Trophoblast cell (in vitro differentiated cells and primary cell): ENCODE data around the gene POLDIP3.

Experiments
- DNase-seq, 2 donors: peaks; one replicate each; pipeline ENCODE4 v3.0.0-alpha.2; 2016
- H2AFZ ChIP-seq: 2 replicates; pipeline ENCODE4 v1.6.1; 2013; ENCODE audit warnings: low read length, moderate library complexity, mild to moderate bottlenecking; ENCODE audit not compliant: insufficient read depth, poor library complexity
- H2AK5ac ChIP-seq: 2 replicates; pipeline ENCODE4 v1.6.1; 2013; ENCODE audit warnings: mild to moderate bottlenecking, low read length
- H2BK120ac ChIP-seq: 2 replicates; pipeline ENCODE4 v1.6.1; 2013; ENCODE audit warnings: low read length, mild to moderate bottlenecking, moderate library complexity; ENCODE audit not compliant: insufficient read depth, poor library complexity
- H2BK12ac ChIP-seq: 2 replicates; pipeline ENCODE4 v1.6.1; 2013; ENCODE audit warnings: mild to moderate bottlenecking, low read length, moderate library complexity
- H2BK5ac ChIP-seq: 2 replicates; pipeline ENCODE4 v1.6.1; 2013; ENCODE audit warnings: low read length, low read depth, moderate library complexity, mild to moderate bottlenecking; ENCODE audit not compliant: poor library complexity
- H3K14ac ChIP-seq: 2 replicates; pipeline ENCODE4 v1.6.1; 2013; ENCODE audit warnings: mild to moderate bottlenecking, low read length
- H3K18ac ChIP-seq: 2 replicates; pipeline ENCODE4 v1.6.1; 2013; ENCODE audit warnings: mild to moderate bottlenecking, low read length
- H3K23ac ChIP-seq: 2 replicates; pipeline ENCODE4 v1.6.1; 2013; ENCODE audit warnings: low read length
- H3K27ac ChIP-seq: 2 replicates; pipeline ENCODE4 v1.5.1; 2013; ENCODE audit warnings: low read depth, mild to moderate bottlenecking, inconsistent platforms, low read length, moderate library complexity
- H3K27me3 ChIP-seq: 2 replicates; pipeline ENCODE4 v1.6.1; 2013; ENCODE audit warnings: inconsistent platforms, mild to moderate bottlenecking, low read length, moderate library complexity; ENCODE audit not compliant: insufficient read depth
- H3K36me3 ChIP-seq, 2 experiments: 1 replicate in 1 of 2; 2 replicates in 1 of 2; pipeline ENCODE4 v1.6.1; 2013; ENCODE audit warnings: low read length in 2 of 2, mild to moderate bottlenecking in 2 of 2, moderate library complexity in 1 of 2; ENCODE audit not compliant: insufficient read depth in 2 of 2, control insufficient read depth in 1 of 2
- H3K4ac ChIP-seq: 2 replicates; pipeline ENCODE4 v1.6.1; 2013; ENCODE audit warnings: low read depth, mild to moderate bottlenecking, low read length, moderate library complexity
- H3K4me1 ChIP-seq, 2 experiments: 1 replicate in 1 of 2; 2 replicates in 1 of 2; pipeline ENCODE4 v1.6.1; 2013; ENCODE audit warnings: low read length in 2 of 2, mild to moderate bottlenecking in 2 of 2, moderate library complexity in 1 of 2; ENCODE audit not compliant: insufficient read depth in 2 of 2, control insufficient read depth in 1 of 2
- H3K4me2 ChIP-seq: 2 replicates; pipeline ENCODE4 v1.6.1; 2013; ENCODE audit warnings: inconsistent platforms, mild to moderate bottlenecking, low read length, moderate library complexity
- H3K4me3 ChIP-seq: 2 replicates; pipeline ENCODE4 v1.5.1; 2013; ENCODE audit warnings: mild to moderate bottlenecking, low read depth, low read length, inconsistent platforms
- H3K79me1 ChIP-seq: one replicate; pipeline ENCODE4 v1.6.1; 2013; ENCODE audit warnings: low read length
- H3K79me2 ChIP-seq: 2 replicates; pipeline ENCODE4 v1.6.1; 2013; ENCODE audit warnings: low read length, mild to moderate bottlenecking; ENCODE audit not compliant: control insufficient read depth, insufficient read depth, poor library complexity
- H3K9ac ChIP-seq: 2 replicates; pipeline ENCODE4 v1.6.1; 2013; ENCODE audit warnings: mild to moderate bottlenecking, low read length
- H3K9me3 ChIP-seq: 2 replicates; pipeline ENCODE4 v1.6.1; 2013; ENCODE audit warnings: low read depth, mild to moderate bottlenecking, control low read depth, inconsistent platforms, low read length; ENCODE audit not compliant: insufficient read depth
- H4K12ac ChIP-seq: 2 replicates; pipeline ENCODE4 v1.6.1; 2013; ENCODE audit warnings: low read depth, mild to moderate bottlenecking, low read length, moderate library complexity
- H4K8ac ChIP-seq: 2 replicates; pipeline ENCODE4 v1.6.1; 2013; ENCODE audit warnings: low read depth, mild to moderate bottlenecking, low read length, moderate library complexity
- H4K91ac ChIP-seq: one replicate; pipeline ENCODE4 v1.6.1; 2013; ENCODE audit warnings: low read depth, mild to moderate bottlenecking, low read length, moderate library complexity
- WGBS: extraction: QIAGEN DNeasy Blood & Tissue Kit; methylation state at CpG from one replicate; pipeline ENCODE4 v1.1.7; 2013; ENCODE audit warnings: missing lambda C conversion rate; ENCODE audit not compliant: insufficient read length, insufficient coverage; ENCODE audit errors: extremely low coverage; 5-methylcytosine and 5-hydroxymethylcytosine counted together

POLDIP3 gene

GRCh38 chr22:42586381-42586780 lies 28.3 kb downstream of the POLDIP3 start:
- Histone ChIP-seq H3K4ac (no peak overlapping the region), H3K79me2 (peaks cover 3% of the 10 kb centered on the region), H3K27me3 (no peaks in the 10 kb centered on the region), H4K8ac (no peak overlapping the region), H3K36me3 (peaks cover 47 to 51% of the 10 kb centered on the region in 2 experiments), H2BK120ac (no peak overlapping the region), H4K91ac (no peak overlapping the region), H3K4me2 (no peak overlapping the region), H2AFZ (no peak overlapping the region), H2AK5ac (no peak overlapping the region), H3K4me1 (peaks cover 0 to 3% of the 10 kb centered on the region in 2 experiments), H3K27ac (no peak overlapping the region), H2BK5ac (no peak overlapping the region), H3K18ac (no peak overlapping the region), H3K23ac (no peak overlapping the region), H2BK12ac (no peak overlapping the region), H3K79me1 (peaks cover 4% of the 10 kb centered on the region), H3K9ac (no peak overlapping the region), H3K14ac (no peak overlapping the region), H4K12ac (no peak overlapping the region), H3K4me3 (no peak overlapping the region), H3K9me3 (no peaks in the 10 kb centered on the region)
- no peak for DNase-seq
- WGBS: no CpG with 5 or more reads among the region's 4 CpGs

GRCh38 chr22:42585096-42585495 lies 29.6 kb downstream of the POLDIP3 start:
- Histone ChIP-seq H2BK5ac (no peak overlapping the region), H2AFZ (no peak overlapping the region), H4K91ac (no peak overlapping the region), H3K79me1 (peaks cover 4% of the 10 kb centered on the region), H3K4ac (no peak overlapping the region), H3K18ac (no peak overlapping the region), H2BK120ac (no peak overlapping the region), H3K9me3 (no peaks in the 10 kb centered on the region), H4K12ac (no peak overlapping the region), H3K4me2 (no peak overlapping the region), H3K79me2 (peaks cover 3% of the 10 kb centered on the region), H2BK12ac (no peak overlapping the region), H2AK5ac (no peak overlapping the region), H3K27ac (no peak overlapping the region), H3K36me3 (peaks cover 45 to 47% of the 10 kb centered on the region in 2 experiments), H4K8ac (no peak overlapping the region), H3K23ac (no peak overlapping the region), H3K4me3 (no peak overlapping the region), H3K4me1 (peaks cover 0 to 6% of the 10 kb centered on the region in 2 experiments), H3K14ac (no peak overlapping the region), H3K9ac (no peak overlapping the region), H3K27me3 (no peaks in the 10 kb centered on the region)
- no peak for DNase-seq
- no CpG with 5 or more reads among the region's 8 CpGs for WGBS

- no peak overlapping the region for H2BK120ac ChIP-seq
- no peak overlapping the region for H3K14ac ChIP-seq
- H4K8ac ChIP-seq: no peak overlapping the region
- H4K12ac ChIP-seq: no peak overlapping the region
- H3K27me3 ChIP-seq: no peaks in the 10 kb centered on the region
- H4K91ac ChIP-seq: no peak overlapping the region
- H2AK5ac ChIP-seq: no peak overlapping the region
- no peak overlapping the region for H2BK5ac ChIP-seq
- H3K36me3 ChIP-seq: peaks cover 44 to 50% of the 10 kb centered on the region in 2 experiments
- H2BK12ac ChIP-seq: no peak overlapping the region
- no peak overlapping the region for H3K18ac ChIP-seq
- H3K4me3 ChIP-seq: no peak overlapping the region
- H3K4me1 ChIP-seq: peaks cover 0 to 6% of the 10 kb centered on the region in 2 experiments
- H3K9me3 ChIP-seq: no peaks in the 10 kb centered on the region
- H3K79me1 ChIP-seq: peaks cover 4% of the 10 kb centered on the region
- peaks cover 3% of the 10 kb centered on the region for H3K79me2 ChIP-seq
- no CpG with 5 or more reads among the region's 4 CpGs for WGBS
- DNase-seq: no peak
- H3K4ac ChIP-seq: no peak overlapping the region
- no peak overlapping the region for H3K23ac ChIP-seq
- no peak overlapping the region for H3K9ac ChIP-seq
- no peak overlapping the region for H3K4me2 ChIP-seq
- no peak overlapping the region for H2AFZ ChIP-seq
- no peak overlapping the region for H3K27ac ChIP-seq
Measured at GRCh38 chr22:42584364-42584940, 30.2 kb downstream of the POLDIP3 start.

GRCh38 chr22:42582987-42583386 lies 31.7 kb downstream of the POLDIP3 start:
- Histone ChIP-seq H2BK120ac (no peak overlapping the region), H3K36me3 (peaks cover 48 to 55% of the 10 kb centered on the region in 2 experiments), H3K14ac (no peak overlapping the region), H3K79me1 (peaks cover 4% of the 10 kb centered on the region), H4K12ac (no peak overlapping the region), H2BK12ac (no peak overlapping the region), H3K4ac (no peak overlapping the region), H4K8ac (no peak overlapping the region), H2AK5ac (no peak overlapping the region), H2AFZ (no peak overlapping the region), H3K4me2 (no peak overlapping the region), H3K4me3 (no peak overlapping the region), H3K4me1 (peaks cover 0 to 6% of the 10 kb centered on the region in 2 experiments), H3K9me3 (no peaks in the 10 kb centered on the region), H3K18ac (no peak overlapping the region), H2BK5ac (no peak overlapping the region), H4K91ac (no peak overlapping the region), H3K79me2 (peaks cover 3% of the 10 kb centered on the region), H3K27ac (no peak overlapping the region), H3K27me3 (no peaks in the 10 kb centered on the region), H3K23ac (no peak overlapping the region), H3K9ac (no peak overlapping the region)
- no CpG with 5 or more reads among the region's 1 CpG for WGBS
- no peak for DNase-seq
